ENCODE data around the gene ADISSP.

GRCh38 chr20:3784863-3785239 is 17.3 kb upstream of the ADISSP start:
- no peak for TF ChIP-seq POLR2A (IDR thresholded peaks at IDR 0.05; ENCODE audit: low read depth, low read length)
- TF ChIP-seq POLR2AphosphoS5 (IDR thresholded peaks at IDR 0.05; ENCODE audit: low read depth, low read length), result no peak
